CD14-positive monocyte (primary cell): ENCODE results near the gene TAF4. TPM values are rescaled to one million over a fixed set of nuclear protein-coding genes. Genes with fewer than 3 reads are reported as not detected.
A peak's percentile ranks its signal among the peaks of the same experiment; 100 is the strongest.

Experiments used
- DNase-seq, 3 donors: peaks; one replicate each; pipeline ENCODE4 v3.0.0-alpha.2; 2011 to 2022
- H2AFZ ChIP-seq: 2 replicates; pipeline ENCODE4 v1.6.0; 2012; ENCODE audit warnings: mild to moderate bottlenecking, low read depth, low read length, inconsistent platforms; ENCODE audit not compliant: insufficient read depth, poor library complexity, severe bottlenecking
- H3K27ac ChIP-seq, 2 donors: 1 replicate in 1 of 2; 2 replicates in 1 of 2; pipeline ENCODE4 v1.5.1; 2012 to 2013; ENCODE audit warnings: low read length in 2 of 2, control low read depth in 1 of 2, inconsistent platforms in 1 of 2, low read depth in 1 of 2, mild to moderate bottlenecking in 1 of 2
- H3K27me3 ChIP-seq, 2 donors: one replicate each; pipeline versions ENCODE4 v1.6.0 to v1.6.1; 2011 to 2013; ENCODE audit warnings: low read length in 2 of 2; ENCODE audit not compliant: control insufficient read depth in 2 of 2, insufficient read depth in 2 of 2
- H3K36me3 ChIP-seq, 2 donors: replicated peaks in 1 of 2; 1 replicate in 1 of 2; 2 replicates in 1 of 2; pipeline versions ENCODE4 v1.5.1 to v1.6.1; 2012 to 2013; ENCODE audit warnings: low read length in 2 of 2, control low read depth in 1 of 2, inconsistent platforms in 1 of 2, mild to moderate bottlenecking in 1 of 2; ENCODE audit not compliant: insufficient read depth in 2 of 2, control insufficient read depth in 1 of 2
- H3K4me1 ChIP-seq, 2 donors: 1 replicate in 1 of 2; 2 replicates in 1 of 2; pipeline versions ENCODE4 v1.5.1 to v1.6.1; 2012 to 2013; ENCODE audit warnings: low read length in 2 of 2, control low read depth in 1 of 2, inconsistent platforms in 1 of 2, mild to moderate bottlenecking in 1 of 2, moderate library complexity in 1 of 2; ENCODE audit not compliant: insufficient read depth in 2 of 2, control insufficient read depth in 1 of 2
- H3K4me2 ChIP-seq: replicated peaks from 2 replicates; pipeline ENCODE3; 2012; ENCODE audit warnings: low read length, moderate library complexity, mild to moderate bottlenecking; ENCODE audit not compliant: poor library complexity, severe bottlenecking; ENCODE audit errors: extremely low read depth
- H3K4me3 ChIP-seq, 3 experiments: fragments of 200-600 bp in 1 of 3; sonication (generic) in 1 of 3; replicated peaks in 1 of 3; 1 replicate in 2 of 3; 2 replicates in 1 of 3; pipeline ENCODE4 v1.5.1; 2011 to 2013; ENCODE audit warnings: low read length in 3 of 3, mild to moderate bottlenecking in 3 of 3, control low read depth in 2 of 3, low read depth in 2 of 3, inconsistent platforms in 1 of 3, moderate library complexity in 1 of 3
- H3K79me2 ChIP-seq: 2 replicates; pipeline ENCODE4 v1.6.0; 2012; ENCODE audit warnings: mild to moderate bottlenecking, control low read depth, inconsistent platforms, low read length, moderate library complexity; ENCODE audit not compliant: insufficient read depth
- H3K9ac ChIP-seq: 2 replicates; pipeline ENCODE4 v1.6.0; 2017; ENCODE audit warnings: low read length, mild to moderate bottlenecking; ENCODE audit not compliant: insufficient read depth, poor library complexity, severe bottlenecking
- H3K9me3 ChIP-seq, 2 donors: replicated peaks in 1 of 2; 1 replicate in 1 of 2; 2 replicates in 1 of 2; pipeline versions ENCODE4 v1.5.1 to v1.6.1; 2012 to 2013; ENCODE audit warnings: low read length in 2 of 2, control low read depth in 1 of 2; ENCODE audit not compliant: control insufficient read depth in 1 of 2, insufficient read depth in 1 of 2
- H4K20me1 ChIP-seq: 2 replicates; pipeline ENCODE4 v1.6.0; 2012; ENCODE audit warnings: mild to moderate bottlenecking, low read length, control low read depth, moderate library complexity; ENCODE audit not compliant: insufficient read depth
- H3K27ac Mint-ChIP-seq, 7 donors: one replicate each; pipeline ENCODE4 v1.8.0; 2020; ENCODE audit warnings: mild to moderate bottlenecking in 7 of 7, mixed read lengths in 7 of 7, moderate library complexity in 6 of 7, inconsistent platforms in 2 of 7
- H3K27me3 Mint-ChIP-seq, 3 donors: one replicate each; pipeline ENCODE4 v1.8.0; 2021 to 2022; ENCODE audit warnings: low read depth in 3 of 3, mild to moderate bottlenecking in 3 of 3, mixed read lengths in 3 of 3, moderate library complexity in 3 of 3, inconsistent platforms in 1 of 3
- H3K36me3 Mint-ChIP-seq, 2 donors: one replicate each; pipeline ENCODE4 v1.8.0; 2020; ENCODE audit warnings: mixed read lengths in 2 of 2, inconsistent platforms in 1 of 2, mild to moderate bottlenecking in 1 of 2
- H3K4me1 Mint-ChIP-seq: one replicate; pipeline ENCODE4 v1.8.0; 2020; ENCODE audit warnings: mild to moderate bottlenecking, mixed read lengths
- H3K4me3 Mint-ChIP-seq, 2 donors: one replicate each; pipeline ENCODE4 v1.8.0; 2020; ENCODE audit warnings: mild to moderate bottlenecking in 2 of 2, mixed read lengths in 2 of 2, moderate library complexity in 1 of 2
- H3K9me3 Mint-ChIP-seq, 7 donors: one replicate each; pipeline ENCODE4 v1.8.0; 2020 to 2022; ENCODE audit warnings: mixed read lengths in 7 of 7, mild to moderate bottlenecking in 6 of 7, moderate library complexity in 6 of 7, inconsistent platforms in 2 of 7
- CTCF ChIP-seq: fragments of 200-600 bp; IDR thresholded peaks from one replicate; pipeline ENCODE4 v1.8.0; 2022; ENCODE audit warnings: antibody characterized with exemption, mild to moderate bottlenecking
- WGBS: methylation state at CpG from one replicate; pipeline ENCODE4 v1.1.5; 2013; ENCODE audit warnings: missing lambda C conversion rate; ENCODE audit not compliant: insufficient coverage; 5-methylcytosine and 5-hydroxymethylcytosine counted together
- intact Hi-C, 2 donors: fragments of 100-400 bp; cut with micrococcal nuclease; formaldehyde crosslinking; loops; one replicate each; pipeline versions ENCODE4 v1.15.0 to v1.15.1; 2023
- polyA plus RNA-seq, 3 donors: library from polyadenylated mRNA; depleted of rRNA in 1 of 3; unstranded in 2 of 3; stranded (reverse) in 1 of 3; fragments of 300-500 nt in 2 of 3; fragments of >200 nt in 1 of 3; fragmentation: Illumina TruSeq in 2 of 3; gene quantifications; 1 replicate in 2 of 3; 2 replicates in 1 of 3; pipeline ENCODE4 v1.2.3, GENCODE V29; 2012 to 2021

Gene TAF4
- polyA plus RNA-seq, 3 donors, result 0.48 to 14.9 (median 0.99) TPM

- Mint-ChIP-seq H3K27ac (no peak overlapping the region), H3K4me1 (no peaks in the 10 kb centered on the region), H3K27me3 (no peaks in the 10 kb centered on the region), H3K9me3 (peaks cover 0 to 4% (median 0%) of the 10 kb centered on the region in 7 donors), H3K36me3 (peaks cover 81 to 97% of the 10 kb centered on the region in 2 donors), H3K4me3 (no peak overlapping the region)
- no peak for DNase-seq
- H4K20me1 ChIP-seq, result no peaks in the 10 kb centered on the region
- no peak overlapping the region for H3K9ac ChIP-seq
- no peaks in the 10 kb centered on the region for H3K27me3 ChIP-seq
- no peaks in the 10 kb centered on the region for H3K9me3 ChIP-seq
- no peaks in the 10 kb centered on the region for H3K4me1 ChIP-seq
- TF ChIP-seq CTCF, result no peak
- intact Hi-C loops, result no loop called here
- no peak overlapping the region for H3K27ac ChIP-seq
- no peak overlapping the region for H3K4me3 ChIP-seq
- H3K36me3 ChIP-seq, result peaks cover 93 to 100% of the 10 kb centered on the region in 2 donors
- no peak overlapping the region for H3K4me2 ChIP-seq
- no peak overlapping the region for H2AFZ ChIP-seq
- no peaks in the 10 kb centered on the region for H3K79me2 ChIP-seq
- WGBS, result 98% methylated on average over 18 of the region's 18 CpGs
Measured at GRCh38 chr20:62001178-62001715, 64.4 kb downstream of the TAF4 start.

- H3K27ac Mint-ChIP-seq, result peak overlapping the region in 2 of 7 donors; percentile 61 to 70
- Histone ChIP-seq H3K9ac (no peak overlapping the region), H4K20me1 (no peaks in the 10 kb centered on the region), H3K4me3 (no peak overlapping the region), H2AFZ (no peak overlapping the region), H3K27ac (no peak overlapping the region), H3K4me2 (no peak overlapping the region), H3K27me3 (no peaks in the 10 kb centered on the region), H3K4me1 (no peaks in the 10 kb centered on the region), H3K79me2 (no peaks in the 10 kb centered on the region), H3K9me3 (peaks cover 0 to 8% of the 10 kb centered on the region in 2 donors), H3K36me3 (peaks cover 90 to 100% of the 10 kb centered on the region in 2 donors)
- H3K27me3 Mint-ChIP-seq, result peaks cover 0 to 2% (median 0%) of the 10 kb centered on the region in 3 donors
- no peaks in the 10 kb centered on the region for H3K4me1 Mint-ChIP-seq
- peaks cover 89 to 95% of the 10 kb centered on the region in 2 donors for H3K36me3 Mint-ChIP-seq
- peaks cover 3 to 15% (median 10%) of the 10 kb centered on the region in 7 donors for H3K9me3 Mint-ChIP-seq
- intact Hi-C loops, result no loop called here
- no peak for TF ChIP-seq CTCF
- DNase-seq, result no peak
- WGBS, result 95% methylated on average over 17 of the region's 19 CpGs
- no peak overlapping the region for H3K4me3 Mint-ChIP-seq
Measured at GRCh38 chr20:61998343-61999121, 67.1 kb downstream of the TAF4 start.
